DND-41 (cell line): ENCODE measurements around the gene LONRF3.

Experiments
- EZH2 ChIP-seq: IDR thresholded peaks from 3 replicates; pipeline ENCODE4 v1.6.1; 2012; ENCODE audit warnings: borderline replicate concordance, low read depth, mild to moderate bottlenecking, moderate library complexity, low read length, inconsistent platforms; ENCODE audit not compliant: severe bottlenecking
- TF ChIP-seq, protein P1 (sequence below): IDR thresholded peaks from 2 replicates; pipeline ENCODE4 v1.5.1; 2012; ENCODE audit warnings: borderline replicate concordance, low read length, moderate library complexity, mild to moderate bottlenecking; ENCODE audit not compliant: poor library complexity, severe bottlenecking; ENCODE audit errors: extremely low read depth

DNA sequence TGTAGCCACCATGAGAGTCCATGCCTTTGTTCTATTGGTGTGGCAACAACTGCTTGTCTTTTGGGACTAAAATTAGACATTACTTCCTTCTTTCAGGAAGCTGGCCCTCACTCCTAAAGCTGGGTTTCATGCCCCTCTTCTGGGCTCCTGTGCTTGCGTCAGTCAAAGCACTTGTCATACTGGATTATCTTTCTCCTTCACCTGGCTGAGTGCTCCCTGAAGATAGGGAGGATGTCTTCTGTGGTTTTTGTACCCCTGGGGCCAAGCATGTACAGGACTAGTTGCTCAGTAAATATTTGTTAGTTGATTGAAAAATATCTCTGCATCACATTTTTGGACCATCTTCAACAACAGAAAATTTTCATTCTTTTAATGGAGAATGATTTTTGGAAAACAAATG is 26.1 kb upstream of the LONRF3 start:
- TF ChIP-seq, protein P1, sequence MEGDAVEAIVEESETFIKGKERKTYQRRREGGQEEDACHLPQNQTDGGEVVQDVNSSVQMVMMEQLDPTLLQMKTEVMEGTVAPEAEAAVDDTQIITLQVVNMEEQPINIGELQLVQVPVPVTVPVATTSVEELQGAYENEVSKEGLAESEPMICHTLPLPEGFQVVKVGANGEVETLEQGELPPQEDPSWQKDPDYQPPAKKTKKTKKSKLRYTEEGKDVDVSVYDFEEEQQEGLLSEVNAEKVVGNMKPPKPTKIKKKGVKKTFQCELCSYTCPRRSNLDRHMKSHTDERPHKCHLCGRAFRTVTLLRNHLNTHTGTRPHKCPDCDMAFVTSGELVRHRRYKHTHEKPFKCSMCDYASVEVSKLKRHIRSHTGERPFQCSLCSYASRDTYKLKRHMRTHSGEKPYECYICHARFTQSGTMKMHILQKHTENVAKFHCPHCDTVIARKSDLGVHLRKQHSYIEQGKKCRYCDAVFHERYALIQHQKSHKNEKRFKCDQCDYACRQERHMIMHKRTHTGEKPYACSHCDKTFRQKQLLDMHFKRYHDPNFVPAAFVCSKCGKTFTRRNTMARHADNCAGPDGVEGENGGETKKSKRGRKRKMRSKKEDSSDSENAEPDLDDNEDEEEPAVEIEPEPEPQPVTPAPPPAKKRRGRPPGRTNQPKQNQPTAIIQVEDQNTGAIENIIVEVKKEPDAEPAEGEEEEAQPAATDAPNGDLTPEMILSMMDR = no peak
- no peak for TF ChIP-seq EZH2
